Stimulated activated memory B cell treated with anti-CD40 and anti-IgM and Interleukin-4, amounts not matched to agents 10 μg/mL and 1 μg/mL and 100 μg/mL, for 72 hours (primary cell): ENCODE measurements around the gene PRSS56.

Experiments used
- ATAC-seq: fragments of 150-1000 bp; cut with Tn5 transposase; 2 replicates; pipeline ENCODE4 v1.10.0; 2021
- H3K27ac Mint-ChIP-seq: one replicate; pipeline ENCODE4 v1.8.0; 2022; ENCODE audit warnings: mild to moderate bottlenecking, mixed read lengths
- H3K27me3 Mint-ChIP-seq: one replicate; pipeline ENCODE4 v1.8.0; 2022; ENCODE audit warnings: mixed read lengths
- H3K36me3 Mint-ChIP-seq: one replicate; pipeline ENCODE4 v1.8.0; 2022; ENCODE audit warnings: mixed read lengths
- H3K4me1 Mint-ChIP-seq: one replicate; pipeline ENCODE4 v1.8.0; 2022; ENCODE audit warnings: mixed read lengths
- H3K4me3 Mint-ChIP-seq: one replicate; pipeline ENCODE4 v1.8.0; 2022; ENCODE audit warnings: mild to moderate bottlenecking, moderate library complexity, mixed read lengths
- H3K9me3 Mint-ChIP-seq: one replicate; pipeline ENCODE4 v1.8.0; 2022; ENCODE audit warnings: mixed read lengths

PRSS56 gene

DNA sequence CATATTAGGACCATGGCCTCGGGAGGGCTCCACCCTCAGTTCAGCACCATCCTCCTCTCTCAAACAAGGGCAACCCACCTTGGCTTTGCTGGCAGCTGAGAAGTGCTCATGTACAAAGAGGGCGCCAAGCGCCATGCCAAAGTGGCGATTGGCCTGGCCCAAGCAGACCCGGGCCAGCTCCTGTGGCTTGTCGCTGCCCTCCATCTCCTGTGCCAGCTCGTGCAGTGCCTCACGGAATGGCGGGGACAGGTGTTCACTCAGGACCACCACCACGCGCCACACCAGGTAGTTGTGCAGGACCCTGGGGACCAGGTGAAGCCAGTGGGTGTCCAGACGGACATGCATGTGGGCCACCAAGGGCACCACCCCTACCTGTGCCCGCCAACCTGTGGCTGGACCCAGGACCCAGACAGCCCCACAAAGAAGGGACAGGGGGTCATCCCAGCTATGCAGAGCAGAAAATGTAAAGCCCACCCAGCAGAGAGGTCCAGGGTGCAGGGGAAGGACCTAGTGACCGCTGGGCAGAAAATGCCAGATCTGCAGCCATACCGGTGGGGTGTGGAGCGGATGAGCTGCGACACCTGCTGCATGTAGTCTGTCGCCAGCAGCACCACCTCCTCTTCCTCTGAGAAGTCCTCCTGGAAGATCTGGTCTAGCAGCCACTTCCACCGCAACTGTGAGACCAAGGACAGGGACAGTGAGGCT is 36.1 kb upstream of the PRSS56 start:
- no peak overlapping the region for H3K4me3 Mint-ChIP-seq
- peaks cover 8% of the 10 kb centered on the region for H3K4me1 Mint-ChIP-seq
- H3K27me3 Mint-ChIP-seq, result peaks cover 76% of the 10 kb centered on the region
- ATAC-seq, result no peak
- no peaks in the 10 kb centered on the region for H3K36me3 Mint-ChIP-seq
- H3K27ac Mint-ChIP-seq, result no peak overlapping the region
- no peaks in the 10 kb centered on the region for H3K9me3 Mint-ChIP-seq

DNA sequence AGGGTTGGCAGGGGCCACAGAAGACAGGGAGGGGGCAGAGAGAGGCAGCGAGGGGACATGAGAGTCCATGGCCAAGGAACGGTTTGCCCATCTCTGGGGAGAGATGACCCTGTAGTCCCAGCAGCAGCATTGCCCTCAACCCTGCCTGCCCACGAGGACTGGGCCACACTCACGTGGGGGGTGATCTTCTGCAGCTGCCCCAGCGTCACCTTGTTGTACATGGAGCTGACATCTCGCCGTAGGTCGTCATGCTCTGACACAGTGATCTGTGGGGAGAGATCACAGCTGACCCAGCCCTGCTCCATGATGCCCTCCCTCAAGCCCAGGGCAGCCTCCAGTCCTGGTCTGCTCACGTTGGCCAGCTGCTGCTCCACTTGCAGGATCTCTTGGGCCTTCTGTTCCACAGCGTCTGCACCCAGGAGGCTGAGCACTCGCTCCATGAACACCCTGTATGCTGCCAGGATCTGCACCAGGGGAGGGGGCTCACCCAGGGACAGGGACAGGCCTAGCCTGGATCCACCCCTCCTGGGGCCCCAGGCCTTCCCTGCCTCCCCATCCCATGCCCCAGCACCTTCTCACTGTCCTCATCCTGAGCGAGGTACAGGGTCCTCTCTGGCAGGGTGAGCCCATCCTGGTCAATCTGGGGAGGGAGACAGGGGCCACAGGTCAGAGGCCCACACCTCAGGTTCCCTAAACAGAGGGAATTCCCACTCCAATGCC is 35.4 kb upstream of the PRSS56 start:
- Mint-ChIP-seq H3K4me1 (peaks cover 8% of the 10 kb centered on the region), H3K27me3 (peaks cover 76% of the 10 kb centered on the region), H3K4me3 (no peak overlapping the region), H3K27ac (no peak overlapping the region), H3K36me3 (no peaks in the 10 kb centered on the region), H3K9me3 (no peaks in the 10 kb centered on the region)
- no peak for ATAC-seq

DNA sequence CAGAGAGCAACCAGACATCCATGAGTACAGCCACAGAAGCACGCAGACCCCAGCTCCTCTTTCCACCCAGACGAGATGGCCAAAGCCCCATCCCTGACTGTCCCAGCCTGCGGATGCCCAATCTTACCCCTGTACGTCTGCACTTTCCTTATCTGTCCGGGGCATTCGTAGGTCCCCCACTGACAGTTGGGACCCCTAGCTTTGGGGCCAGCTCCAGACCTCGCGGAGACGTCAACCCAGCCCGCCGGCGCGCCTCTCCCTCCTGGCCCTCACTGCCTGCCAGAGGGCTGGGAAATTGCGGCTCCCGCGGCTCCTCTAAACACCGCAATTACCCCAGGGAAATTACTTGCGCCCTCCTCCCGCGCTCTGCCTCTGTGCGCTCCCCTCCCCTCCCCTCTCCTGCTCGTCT is 34.8 kb upstream of the PRSS56 start:
- Mint-ChIP-seq H3K27me3 (peaks cover 80% of the 10 kb centered on the region), H3K4me1 (peaks cover 8% of the 10 kb centered on the region), H3K4me3 (no peak overlapping the region), H3K36me3 (no peaks in the 10 kb centered on the region), H3K27ac (no peak overlapping the region), H3K9me3 (no peaks in the 10 kb centered on the region)
- no peak for ATAC-seq

DNA sequence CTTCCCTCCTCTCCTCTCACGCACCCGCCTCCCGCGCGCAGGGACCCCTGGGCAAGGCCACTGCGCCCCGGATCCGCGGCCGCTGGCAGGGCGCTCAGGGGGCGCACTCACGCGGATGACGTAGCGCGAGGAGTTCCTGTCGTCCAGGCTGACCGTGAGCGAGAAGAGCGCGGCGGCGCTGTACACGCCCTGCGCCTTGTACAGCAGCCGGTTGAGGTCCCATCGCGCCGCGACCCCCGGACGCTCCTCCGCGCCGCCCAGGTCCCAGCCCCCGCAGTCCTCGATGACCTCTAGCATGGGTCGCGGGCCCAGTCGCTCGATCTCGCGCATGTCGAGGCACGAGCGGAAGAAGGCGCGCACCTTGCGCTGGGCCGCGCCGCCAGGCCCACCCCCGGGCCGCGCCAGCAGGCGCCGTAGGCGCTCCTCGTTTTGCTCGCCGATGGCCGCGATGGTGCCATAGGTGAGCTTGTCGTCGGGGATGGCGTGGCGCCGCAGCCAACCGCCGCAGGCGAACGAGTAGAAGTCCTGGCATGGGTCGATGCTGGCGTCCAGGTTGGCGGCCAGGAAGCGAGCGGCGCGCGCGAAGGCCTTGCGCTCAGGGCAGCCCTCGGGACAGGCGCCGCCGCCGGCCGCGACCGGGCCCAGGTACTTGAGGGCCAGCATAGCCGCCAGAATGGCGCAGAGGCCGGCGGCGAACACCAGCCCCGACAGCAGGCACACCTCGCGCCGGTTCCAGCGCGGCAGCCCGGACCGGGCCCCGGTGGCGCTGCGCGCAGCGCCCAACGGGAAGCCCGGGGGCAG is 34.2 kb upstream of the PRSS56 start:
- no peaks in the 10 kb centered on the region for H3K36me3 Mint-ChIP-seq
- H3K27ac Mint-ChIP-seq, result no peak overlapping the region
- H3K27me3 Mint-ChIP-seq, result peaks cover 80% of the 10 kb centered on the region
- no peaks in the 10 kb centered on the region for H3K9me3 Mint-ChIP-seq
- H3K4me1 Mint-ChIP-seq, result peaks cover 8% of the 10 kb centered on the region
- no peak for ATAC-seq
- no peak overlapping the region for H3K4me3 Mint-ChIP-seq

DNA sequence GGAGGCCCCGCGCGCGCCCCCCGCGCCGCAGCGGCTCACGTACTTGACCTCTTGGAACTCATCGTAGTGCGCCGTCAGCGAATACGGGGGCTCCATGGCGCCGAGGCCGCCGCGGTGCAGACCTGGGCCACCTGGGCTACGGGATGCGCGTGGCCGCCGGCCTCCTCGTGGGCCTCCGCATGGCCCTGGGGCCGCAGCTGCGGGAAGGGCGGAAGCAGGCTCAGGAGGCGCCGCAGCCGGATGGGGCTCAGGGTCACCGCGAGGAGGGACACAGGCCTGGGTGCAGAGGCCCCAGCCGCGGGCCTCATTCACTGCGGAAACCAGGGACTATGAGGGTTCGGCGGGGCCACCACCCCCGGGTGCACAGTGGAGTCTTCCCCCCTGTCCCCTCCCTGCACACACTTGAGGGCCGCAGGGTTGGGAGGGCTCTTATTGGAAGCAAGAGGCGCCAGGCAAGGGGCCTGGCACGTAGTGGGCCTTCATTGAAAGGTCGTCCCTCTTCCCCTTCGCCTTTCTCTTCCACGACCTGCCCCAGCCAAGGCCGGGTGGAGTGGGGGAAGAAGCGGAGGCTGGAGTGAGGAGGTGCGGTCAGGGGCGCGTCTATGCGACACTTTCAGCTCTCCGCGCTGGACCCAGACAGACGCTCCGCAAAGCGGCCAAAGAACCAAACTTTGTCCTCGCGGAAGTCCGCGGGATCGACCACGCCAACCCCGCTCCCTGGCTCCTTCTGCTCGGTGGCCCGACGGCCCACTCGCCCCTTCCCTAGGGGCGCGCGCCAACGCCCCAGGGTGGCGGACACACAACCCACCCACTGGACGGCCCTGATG is 33.4 kb upstream of the PRSS56 start:
- H3K4me3 Mint-ChIP-seq, result no peak overlapping the region

GRCh38 chr2:232487385-232488096 is 32.6 kb upstream of the PRSS56 start, which contains the start of gene ECEL1:
Gene ECEL1, minus strand, starts transcription at chr2:232487834. Its CDS starts 1,181 bp downstream, at chr2:232486653.
- Mint-ChIP-seq H3K36me3 (no peaks in the 10 kb centered on the region), H3K27ac (no peak within 1 kb of the TSS), H3K4me3 (no peak within 1 kb of the TSS), H3K9me3 (no peaks in the 10 kb centered on the region), H3K4me1 (peaks cover 8% of the 10 kb centered on the region), H3K27me3 (peaks cover 79% of the 10 kb centered on the region)
- ATAC-seq, result no peak

More for the DNA sequence above, 33.4 kb upstream of the PRSS56 start:
- Mint-ChIP-seq H3K27ac (no peak overlapping the region), H3K9me3 (no peaks in the 10 kb centered on the region), H3K4me1 (peaks cover 8% of the 10 kb centered on the region), H3K36me3 (no peaks in the 10 kb centered on the region), H3K27me3 (peaks cover 80% of the 10 kb centered on the region)
- ATAC-seq, result no peak

DNA sequence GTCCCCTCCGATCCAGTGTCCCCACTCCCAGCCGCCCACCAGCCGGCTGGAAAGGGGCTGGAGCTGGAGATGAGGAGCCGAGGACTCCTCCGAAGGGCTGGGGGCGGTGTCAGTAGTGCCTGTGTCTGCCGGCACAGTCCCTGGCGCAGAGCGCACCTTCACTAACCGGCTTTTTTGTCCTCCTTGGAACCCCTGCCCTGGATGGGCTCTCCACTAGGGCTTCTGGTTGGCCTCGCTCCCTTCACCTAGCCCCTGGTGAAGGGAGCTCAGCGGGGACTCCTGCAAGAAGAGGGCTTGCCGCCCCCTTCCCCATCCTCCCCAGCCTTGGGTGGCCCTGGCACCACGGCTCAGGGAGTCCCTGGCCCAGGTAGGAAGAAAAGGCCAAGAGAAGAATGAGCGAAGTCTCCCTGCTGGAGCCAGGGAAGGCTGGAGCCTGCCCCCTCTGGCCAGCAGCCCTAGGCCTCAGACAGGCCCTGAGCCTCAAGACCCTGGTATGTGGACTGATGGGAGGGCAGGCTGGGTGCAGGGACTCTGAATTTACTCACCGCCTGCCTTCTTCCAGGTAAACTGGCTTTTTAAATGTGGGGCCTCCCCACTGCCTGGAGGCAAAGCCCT is 32.0 kb upstream of the PRSS56 start:
- no peak for ATAC-seq
- Mint-ChIP-seq H3K36me3 (no peaks in the 10 kb centered on the region), H3K9me3 (no peaks in the 10 kb centered on the region), H3K4me1 (peaks cover 8% of the 10 kb centered on the region), H3K27ac (no peak overlapping the region), H3K4me3 (no peak overlapping the region), H3K27me3 (peaks cover 79% of the 10 kb centered on the region)

- Mint-ChIP-seq H3K9me3 (no peaks in the 10 kb centered on the region), H3K27me3 (peaks cover 74% of the 10 kb centered on the region), H3K36me3 (no peaks in the 10 kb centered on the region), H3K4me1 (peaks cover 8% of the 10 kb centered on the region), H3K4me3 (no peak overlapping the region), H3K27ac (no peak overlapping the region)
- ATAC-seq, result no peak
These were observed 31.4 kb upstream of the PRSS56 start for GRCh38 chr2:232488721-232489300.

DNA sequence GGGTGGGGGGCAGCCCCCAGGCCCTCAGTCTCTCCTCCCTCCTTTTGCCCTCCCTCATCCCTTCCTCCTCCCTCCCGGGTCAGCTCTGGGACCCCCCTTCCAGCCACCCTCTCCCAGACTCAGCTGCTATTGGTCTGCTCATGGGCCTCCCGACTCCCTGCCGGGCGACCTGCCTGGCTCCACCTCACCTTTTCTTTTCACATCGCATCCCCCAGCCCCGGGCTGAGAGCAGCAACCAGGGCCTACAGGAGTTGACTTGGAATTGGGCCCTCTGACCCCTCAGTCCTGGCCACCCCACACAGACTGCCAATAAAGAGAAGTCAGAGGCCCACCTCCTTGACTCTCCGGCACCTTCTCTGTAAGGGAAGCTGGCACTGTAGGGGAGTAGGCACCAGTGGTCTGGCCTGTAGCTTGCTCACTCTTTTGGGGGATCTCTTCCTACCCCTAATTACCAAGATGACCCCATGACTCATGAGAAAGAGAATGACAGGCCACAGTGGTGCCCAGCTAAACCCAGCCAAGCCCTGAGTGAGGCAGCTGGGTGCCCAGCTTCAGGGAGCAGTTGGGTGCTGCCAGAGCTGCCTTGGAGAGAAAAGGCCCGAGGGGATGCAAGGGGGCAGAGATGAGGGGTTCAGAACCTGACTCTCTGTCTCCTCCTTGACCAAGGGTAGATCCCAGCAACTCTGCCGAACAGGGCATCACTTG is 30.5 kb upstream of the PRSS56 start:
- H3K27me3 Mint-ChIP-seq, result peaks cover 66% of the 10 kb centered on the region
- H3K9me3 Mint-ChIP-seq, result no peaks in the 10 kb centered on the region
- H3K36me3 Mint-ChIP-seq, result no peaks in the 10 kb centered on the region
- ATAC-seq, result no peak
- peaks cover 8% of the 10 kb centered on the region for H3K4me1 Mint-ChIP-seq
- H3K27ac Mint-ChIP-seq, result no peak overlapping the region
- no peak overlapping the region for H3K4me3 Mint-ChIP-seq

DNA sequence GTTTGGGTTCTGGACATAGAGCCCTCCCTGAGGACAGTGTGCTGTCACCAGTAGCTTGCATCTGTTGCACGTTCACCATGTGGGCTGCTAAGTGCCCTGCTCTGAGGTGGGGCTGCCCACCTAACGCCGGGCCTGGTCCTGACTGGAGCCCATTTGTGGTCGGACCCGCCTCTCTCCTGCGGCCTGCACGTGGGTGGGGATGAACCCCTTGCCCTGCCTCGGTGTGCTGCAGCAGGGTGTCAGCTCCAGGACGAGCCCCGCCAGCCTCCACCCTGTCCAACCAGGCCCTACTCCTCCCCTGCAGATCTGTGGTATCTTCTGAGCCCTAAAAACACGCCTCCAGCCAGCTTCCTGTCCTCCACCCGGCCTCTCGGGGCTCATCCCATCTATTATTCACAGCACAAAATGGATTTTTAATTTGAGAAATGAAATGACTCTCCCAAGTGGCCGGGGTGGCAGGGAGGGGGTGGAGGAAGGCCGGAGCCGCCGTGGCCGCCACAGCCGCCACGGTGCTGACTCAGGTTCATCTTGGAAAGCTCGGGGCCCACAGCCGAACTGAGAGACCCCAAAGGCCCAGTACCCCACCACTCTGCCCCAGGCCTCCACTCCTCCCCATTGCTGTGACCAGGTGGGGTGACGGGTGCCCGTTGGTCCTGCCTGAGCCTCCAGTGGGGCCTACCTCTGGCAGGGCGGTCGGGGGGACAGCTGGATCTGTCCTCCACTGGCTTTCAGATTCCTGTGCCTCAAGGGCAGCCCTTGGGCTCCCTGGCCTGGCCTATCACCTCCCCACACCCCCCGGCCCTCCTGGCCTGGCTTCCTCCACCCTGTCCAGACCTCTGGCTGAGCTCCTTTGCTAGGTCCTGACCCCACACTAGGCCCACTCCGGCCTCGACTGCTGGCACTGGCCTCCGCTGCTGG is 29.7 kb upstream of the PRSS56 start:
- H3K36me3 Mint-ChIP-seq, result no peaks in the 10 kb centered on the region
- no peaks in the 10 kb centered on the region for H3K9me3 Mint-ChIP-seq
- H3K4me1 Mint-ChIP-seq, result peaks cover 3% of the 10 kb centered on the region
- peaks cover 58% of the 10 kb centered on the region for H3K27me3 Mint-ChIP-seq
- ATAC-seq, result no peak
- no peak overlapping the region for H3K27ac Mint-ChIP-seq
- no peak overlapping the region for H3K4me3 Mint-ChIP-seq

DNA sequence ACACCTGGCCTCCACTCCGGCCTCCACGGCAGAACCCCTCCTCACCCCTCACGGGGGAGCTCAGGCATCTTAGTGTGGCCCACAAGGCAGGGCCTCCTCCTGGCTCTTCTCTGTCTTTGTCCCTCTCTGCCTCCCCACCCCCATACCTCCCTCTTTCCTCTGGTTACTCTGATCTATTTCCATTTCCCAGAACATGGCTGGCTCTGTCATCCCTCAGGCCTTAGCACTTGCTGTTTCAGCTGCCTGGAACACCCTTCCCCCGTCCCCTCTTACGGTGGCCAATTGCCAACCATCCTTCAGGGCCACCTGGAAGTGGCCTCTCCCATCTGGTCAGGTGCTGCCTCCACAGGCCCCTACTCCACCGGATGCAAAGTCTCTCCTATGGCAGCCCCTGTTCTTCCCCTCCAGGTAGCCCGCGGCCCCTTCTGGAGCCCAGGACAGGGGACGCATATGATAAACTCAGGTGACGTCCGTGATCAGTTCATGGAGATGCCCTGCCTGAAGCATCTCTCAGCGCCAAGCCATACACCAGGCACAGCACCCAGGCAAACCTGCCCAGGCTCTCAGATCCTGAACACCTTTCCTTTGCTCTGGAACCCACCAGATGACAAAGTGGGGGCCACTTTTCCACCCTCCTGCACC is 28.9 kb upstream of the PRSS56 start:
- Mint-ChIP-seq H3K4me1 (no peaks in the 10 kb centered on the region), H3K4me3 (no peak overlapping the region), H3K27me3 (peaks cover 53% of the 10 kb centered on the region), H3K36me3 (no peaks in the 10 kb centered on the region), H3K27ac (no peak overlapping the region), H3K9me3 (no peaks in the 10 kb centered on the region)
- ATAC-seq, result no peak

- no peaks in the 10 kb centered on the region for H3K4me1 Mint-ChIP-seq
- no peak overlapping the region for H3K27ac Mint-ChIP-seq
- no peaks in the 10 kb centered on the region for H3K36me3 Mint-ChIP-seq
- peaks cover 53% of the 10 kb centered on the region for H3K27me3 Mint-ChIP-seq
- no peaks in the 10 kb centered on the region for H3K9me3 Mint-ChIP-seq
- no peak overlapping the region for H3K4me3 Mint-ChIP-seq
- no peak for ATAC-seq
These were observed 27.8 kb upstream of the PRSS56 start for GRCh38 chr2:232492236-232492848.
